ENCODE data around the gene NXPH4. TPM values are rescaled to one million over a fixed set of nuclear protein-coding genes. Genes with fewer than 3 reads are reported as not detected.

Gene NXPH4
- total and polyA plus RNA-seq, 4 donors: 0.31 to 1.2 (median 0.46) TPM

GRCh38 chr12:57215668-57216013 lies 953 bp upstream of the NXPH4 start:
- Histone ChIP-seq H3K27me3 (ENCODE audit: control insufficient read depth in 1 of 2, insufficient read depth in 2 of 2, low read length in 1 of 2) (no peaks in the 10 kb centered on the region), H3K4me1 (ENCODE audit: control insufficient read depth in 1 of 2, insufficient read depth in 2 of 2, low read length in 2 of 2) (no peaks in the 10 kb centered on the region), H3K36me3 (ENCODE audit: control insufficient read depth in 1 of 2, insufficient read depth in 2 of 2, low read length in 1 of 2) (no peaks in the 10 kb centered on the region), H3K4me3 (ENCODE audit: low read length in 2 of 2) (no peak overlapping the region), H3K27ac (ENCODE audit: low read depth in 1 of 2, low read length in 2 of 2) (no peak overlapping the region), H3K9me3 (ENCODE audit: control insufficient read depth, low read length) (no peaks in the 10 kb centered on the region)
- ATAC-seq (ENCODE audit: low FRiP score): no peak
- WGBS, 2 donors: 15 to 16% methylated on average over 7 of the region's 7 CpGs
- no peak for DNase-seq
- intact Hi-C loops (cut with DNase I): no loop called here

GRCh38 chr12:57216921-57217879 lies 606 bp downstream of the NXPH4 start:
- no peak overlapping the region for H3K27ac ChIP-seq (ENCODE audit: low read depth in 1 of 2, low read length in 2 of 2)
- H3K36me3 ChIP-seq (ENCODE audit: control insufficient read depth in 1 of 2, insufficient read depth in 2 of 2, low read length in 1 of 2): no peaks in the 10 kb centered on the region
- DNase-seq: no peak
- H3K4me1 ChIP-seq (ENCODE audit: control insufficient read depth in 1 of 2, insufficient read depth in 2 of 2, low read length in 2 of 2): no peaks in the 10 kb centered on the region
- ATAC-seq (ENCODE audit: low FRiP score): no peak
- 6% methylated on average over 57 to 63 of the region's 63 CpGs for WGBS, 2 donors
- no peaks in the 10 kb centered on the region for H3K27me3 ChIP-seq (ENCODE audit: control insufficient read depth in 1 of 2, insufficient read depth in 2 of 2, low read length in 1 of 2)
- intact Hi-C loops (cut with DNase I): no loop called here
- peak overlapping the region; percentile 14 to 33 for H3K4me3 ChIP-seq (ENCODE audit: low read length in 2 of 2)
- H3K9me3 ChIP-seq (ENCODE audit: control insufficient read depth, low read length): no peaks in the 10 kb centered on the region

GRCh38 chr12:57218030-57218853 lies 1.6 kb downstream of the NXPH4 start:
- H3K27ac ChIP-seq (ENCODE audit: low read depth in 1 of 2, low read length in 2 of 2): no peak overlapping the region
- H3K36me3 ChIP-seq (ENCODE audit: control insufficient read depth in 1 of 2, insufficient read depth in 2 of 2, low read length in 1 of 2): no peaks in the 10 kb centered on the region
- intact Hi-C loops (cut with DNase I): no loop called here
- H3K4me3 ChIP-seq (ENCODE audit: low read length in 2 of 2): no peak overlapping the region
- H3K9me3 ChIP-seq (ENCODE audit: control insufficient read depth, low read length): no peaks in the 10 kb centered on the region
- 89 to 90% methylated on average over 5 of the region's 5 CpGs for WGBS, 2 donors
- H3K27me3 ChIP-seq (ENCODE audit: control insufficient read depth in 1 of 2, insufficient read depth in 2 of 2, low read length in 1 of 2): no peaks in the 10 kb centered on the region
- ATAC-seq (ENCODE audit: low FRiP score): no peak
- no peak for DNase-seq
- H3K4me1 ChIP-seq (ENCODE audit: control insufficient read depth in 1 of 2, insufficient read depth in 2 of 2, low read length in 2 of 2): no peaks in the 10 kb centered on the region

- H3K36me3 ChIP-seq (ENCODE audit: control insufficient read depth in 1 of 2, insufficient read depth in 2 of 2, low read length in 1 of 2): no peaks in the 10 kb centered on the region
- intact Hi-C loops (cut with DNase I): no loop called here
- H3K27me3 ChIP-seq (ENCODE audit: control insufficient read depth in 1 of 2, insufficient read depth in 2 of 2, low read length in 1 of 2): no peaks in the 10 kb centered on the region
- 80% methylated on average over 14 of the region's 14 CpGs for WGBS, 2 donors
- DNase-seq: no peak
- no peaks in the 10 kb centered on the region for H3K4me1 ChIP-seq (ENCODE audit: control insufficient read depth in 1 of 2, insufficient read depth in 2 of 2, low read length in 2 of 2)
- no peak for ATAC-seq (ENCODE audit: low FRiP score)
- H3K9me3 ChIP-seq (ENCODE audit: control insufficient read depth, low read length): no peaks in the 10 kb centered on the region
- H3K4me3 ChIP-seq (ENCODE audit: low read length in 2 of 2): no peak overlapping the region
- no peak overlapping the region for H3K27ac ChIP-seq (ENCODE audit: low read depth in 1 of 2, low read length in 2 of 2)
Observed at GRCh38 chr12:57219205-57219992, 2.8 kb downstream of the NXPH4 start.

GRCh38 chr12:57219993-57220754 lies 3.6 kb downstream of the NXPH4 start:
- Histone ChIP-seq H3K9me3 (ENCODE audit: control insufficient read depth, low read length) (no peaks in the 10 kb centered on the region), H3K4me1 (ENCODE audit: control insufficient read depth in 1 of 2, insufficient read depth in 2 of 2, low read length in 2 of 2) (no peaks in the 10 kb centered on the region), H3K36me3 (ENCODE audit: control insufficient read depth in 1 of 2, insufficient read depth in 2 of 2, low read length in 1 of 2) (no peaks in the 10 kb centered on the region), H3K27me3 (ENCODE audit: control insufficient read depth in 1 of 2, insufficient read depth in 2 of 2, low read length in 1 of 2) (no peaks in the 10 kb centered on the region), H3K4me3 (ENCODE audit: low read length in 2 of 2) (no peak overlapping the region), H3K27ac (ENCODE audit: low read depth in 1 of 2, low read length in 2 of 2) (no peak overlapping the region)
- ATAC-seq (ENCODE audit: low FRiP score) (no peak), DNase-seq (no peak)
- 11 to 15% methylated on average over 35 to 38 of the region's 38 CpGs for WGBS, 2 donors
- intact Hi-C loops (cut with DNase I): no loop called here

- intact Hi-C loops (cut with DNase I): no loop called here
- H3K27ac ChIP-seq (ENCODE audit: low read depth in 1 of 2, low read length in 2 of 2): no peak overlapping the region
- WGBS, 2 donors: 86 to 100% methylated on average over 1 of the region's 1 CpG
- no peaks in the 10 kb centered on the region for H3K27me3 ChIP-seq (ENCODE audit: control insufficient read depth in 1 of 2, insufficient read depth in 2 of 2, low read length in 1 of 2)
- no peaks in the 10 kb centered on the region for H3K9me3 ChIP-seq (ENCODE audit: control insufficient read depth, low read length)
- ATAC-seq (ENCODE audit: low FRiP score) (no peak), DNase-seq (no peak)
- H3K4me3 ChIP-seq (ENCODE audit: low read length in 2 of 2): no peak overlapping the region
- H3K36me3 ChIP-seq (ENCODE audit: control insufficient read depth in 1 of 2, insufficient read depth in 2 of 2, low read length in 1 of 2): no peaks in the 10 kb centered on the region
- H3K4me1 ChIP-seq (ENCODE audit: control insufficient read depth in 1 of 2, insufficient read depth in 2 of 2, low read length in 2 of 2): no peaks in the 10 kb centered on the region
Observed at GRCh38 chr12:57220770-57221168, 4.2 kb downstream of the NXPH4 start.

- H3K4me3 ChIP-seq (ENCODE audit: low read length in 2 of 2): no peak overlapping the region
Observed at GRCh38 chr12:57221169-57221917, 4.7 kb downstream of the NXPH4 start.

More at GRCh38 chr12:57221169-57221917, 4.7 kb downstream of the NXPH4 start:
- H3K36me3 ChIP-seq (ENCODE audit: control insufficient read depth in 1 of 2, insufficient read depth in 2 of 2, low read length in 1 of 2): no peaks in the 10 kb centered on the region
- no peak for DNase-seq
- no peaks in the 10 kb centered on the region for H3K9me3 ChIP-seq (ENCODE audit: control insufficient read depth, low read length)
- no peak overlapping the region for H3K27ac ChIP-seq (ENCODE audit: low read depth in 1 of 2, low read length in 2 of 2)
- intact Hi-C loops (cut with DNase I): no loop called here
- no peaks in the 10 kb centered on the region for H3K4me1 ChIP-seq (ENCODE audit: control insufficient read depth in 1 of 2, insufficient read depth in 2 of 2, low read length in 2 of 2)
- H3K27me3 ChIP-seq (ENCODE audit: control insufficient read depth in 1 of 2, insufficient read depth in 2 of 2, low read length in 1 of 2): no peaks in the 10 kb centered on the region
- 54 to 59% methylated on average over 24 of the region's 24 CpGs for WGBS, 2 donors
- no peak for ATAC-seq (ENCODE audit: low FRiP score)

All from aorta (tissue), 5 donors.